GM19397 (cell line): Measurements from ENCODE around the gene RPS25.
"Not testable (repeated sequence)": the region's sequence is repeated elsewhere in the genome, so short reads cannot be mapped to it uniquely, and the experiment has no call there.

Source experiments
- ATAC-seq: cut with Tn5 transposase; IDR thresholded peaks from one replicate; pipeline ENCODE4 v1.9.1; 2021; ENCODE audit warnings: mild to moderate bottlenecking, moderate library complexity; ENCODE audit not compliant: unreplicated experiment

The RPS25 gene

DNA sequence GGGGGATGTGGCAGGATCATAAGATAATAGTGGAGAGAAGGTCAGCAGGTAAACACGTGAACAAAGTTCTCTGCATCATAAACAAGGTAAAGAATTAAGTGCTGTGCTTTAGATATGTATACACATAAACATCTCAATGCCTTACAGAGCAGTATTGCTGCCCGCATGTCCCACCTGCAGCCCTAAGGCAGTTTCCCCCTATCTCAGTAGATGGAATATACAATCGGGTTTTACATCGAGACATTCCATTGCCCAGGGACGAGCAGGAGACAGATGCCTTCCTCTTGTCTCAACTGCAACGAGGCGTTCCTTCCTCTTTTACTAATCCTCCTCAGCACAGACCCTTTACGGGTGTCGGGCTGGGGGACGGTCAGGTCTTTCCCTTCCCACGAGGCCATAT, 21.3 kb upstream of the RPS25 start:
- ATAC-seq: not testable (repeated sequence)

DNA sequence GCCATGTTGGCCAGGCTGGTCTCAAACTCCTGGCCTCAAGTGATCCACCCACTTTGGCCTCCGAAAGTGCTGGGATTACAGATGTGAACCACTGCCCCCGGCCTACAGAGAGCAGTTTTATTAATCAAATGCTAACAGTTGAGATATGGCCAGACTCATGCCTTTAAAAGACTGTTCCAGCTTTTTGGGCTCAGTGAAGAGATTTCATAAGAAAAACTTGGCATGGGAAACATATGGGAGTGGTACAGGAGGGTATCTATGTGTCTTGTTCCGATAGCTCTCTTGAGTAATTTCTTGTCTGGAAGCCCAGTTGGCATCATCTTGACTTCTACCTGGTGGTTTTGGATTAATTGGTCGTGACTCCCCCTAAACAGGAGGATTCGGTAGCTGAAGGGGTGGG, 20.7 kb upstream of the RPS25 start:
- ATAC-seq: no peak

DNA sequence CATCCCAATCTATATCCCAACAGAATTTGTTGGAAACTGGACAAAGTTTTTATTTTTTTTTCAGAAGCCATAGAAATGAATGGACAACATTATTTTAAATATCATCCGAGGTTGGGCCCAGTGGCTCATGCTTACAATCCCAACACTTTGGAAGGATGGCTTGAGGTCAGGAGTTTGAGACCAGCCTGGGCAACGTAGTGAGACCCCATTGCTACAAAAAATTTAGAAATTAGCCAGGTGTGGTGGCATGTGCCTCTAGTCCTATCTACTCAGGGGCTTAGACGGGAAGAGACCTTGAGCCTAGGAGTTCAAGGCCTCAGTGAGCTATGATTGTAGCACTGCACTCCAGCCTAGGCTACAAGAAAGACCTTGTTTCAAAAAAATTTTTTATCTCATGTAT, 16.7 kb upstream of the RPS25 start:
- ATAC-seq: no peak

DNA sequence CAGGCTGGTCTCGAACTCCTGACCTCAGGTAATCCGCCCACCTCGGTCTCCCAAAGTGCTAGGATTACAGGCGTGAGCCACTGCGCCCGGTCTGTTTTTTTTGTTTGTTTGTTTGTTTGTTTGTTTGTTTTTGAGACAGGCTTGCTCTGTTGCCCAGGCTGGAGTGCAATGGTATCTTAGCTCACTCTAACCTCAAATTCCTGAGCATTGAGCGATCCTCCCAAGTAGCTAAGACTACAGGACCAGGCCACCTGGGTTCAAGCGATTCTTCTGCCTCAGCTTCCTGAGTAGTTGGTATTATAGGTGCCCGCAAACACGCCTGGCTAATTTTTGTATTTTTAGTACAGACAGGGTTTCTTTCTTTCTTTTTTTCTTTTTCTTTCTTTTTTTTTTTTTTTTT, 15.3 kb upstream of the RPS25 start:
- not testable (repeated sequence) for ATAC-seq

DNA sequence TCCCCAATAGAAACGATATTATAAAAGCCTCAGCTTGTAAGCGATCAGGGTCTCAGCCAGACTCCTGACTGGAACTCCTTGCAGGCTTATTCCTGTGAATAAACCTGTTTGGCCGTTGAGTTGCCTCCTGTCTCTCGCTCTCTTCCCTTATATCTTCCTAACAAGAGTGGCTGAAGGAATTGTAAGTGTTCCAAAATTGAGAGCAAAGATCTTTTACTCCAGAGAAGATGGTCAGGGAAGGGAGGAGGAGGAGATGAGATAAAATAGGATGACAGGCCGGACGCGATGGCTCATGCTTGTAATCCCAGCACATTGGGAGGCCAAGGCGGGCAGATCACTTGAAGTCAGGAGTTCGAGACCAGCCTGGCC, 13.8 kb upstream of the RPS25 start:
- no peak for ATAC-seq

DNA sequence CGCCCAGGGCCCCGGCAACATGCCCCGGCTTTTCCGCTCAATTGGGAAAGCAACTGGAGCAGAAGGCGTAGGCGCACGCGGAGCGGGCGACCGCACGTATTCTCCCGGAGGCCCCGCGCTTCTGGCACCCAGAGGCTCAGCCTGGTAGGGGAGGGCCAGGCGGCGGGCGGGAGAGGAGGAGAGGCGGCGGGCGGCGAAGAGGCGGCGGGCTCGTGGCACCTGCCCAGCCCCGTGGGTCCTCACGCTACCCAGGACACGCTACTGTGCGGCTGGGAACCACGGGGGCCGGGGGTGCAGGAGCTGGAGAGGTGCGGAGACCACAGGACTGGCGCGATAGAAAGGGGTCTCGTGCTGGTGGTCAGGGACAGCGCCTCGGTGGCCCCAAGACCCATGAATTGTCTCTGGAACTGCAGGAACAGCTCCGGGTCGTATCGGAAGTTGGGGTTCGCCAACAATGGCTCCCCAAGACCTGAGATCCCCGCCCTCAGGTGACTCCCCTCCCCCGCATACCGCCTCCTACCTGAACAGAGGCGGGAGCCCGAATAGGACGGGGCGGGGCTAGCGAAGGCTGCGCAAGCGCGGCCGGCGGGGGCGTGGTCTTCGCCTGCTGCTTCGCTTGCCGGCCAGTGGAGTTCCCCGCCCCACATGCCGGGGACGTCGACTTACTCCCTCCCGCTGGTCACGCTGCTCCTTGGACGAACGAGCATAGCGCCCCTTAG, 12.3 kb upstream of the RPS25 start, which contains the start of gene SLC37A4:
TSS of gene SLC37A4 (minus strand) at position 549 of the 719 bp plus-strand sequence.
- ATAC-seq: peak; percentile 80

DNA sequence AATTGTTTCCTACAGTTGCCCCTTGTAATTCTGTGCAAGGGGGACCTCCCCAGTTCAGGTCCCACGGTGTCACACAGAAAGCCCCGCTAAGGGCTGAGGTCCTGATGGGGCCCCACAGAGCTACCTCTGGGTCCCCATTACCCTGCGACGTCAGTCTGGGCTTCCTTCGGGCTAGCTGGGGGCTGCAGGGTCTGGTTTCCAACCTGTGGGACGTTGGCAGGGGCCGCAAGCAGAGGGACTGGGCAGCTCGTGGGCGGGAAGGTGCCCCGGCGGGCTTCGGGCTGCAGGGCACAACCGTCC, 11.8 kb upstream of the RPS25 start:
- peak; percentile 17 for ATAC-seq

DNA sequence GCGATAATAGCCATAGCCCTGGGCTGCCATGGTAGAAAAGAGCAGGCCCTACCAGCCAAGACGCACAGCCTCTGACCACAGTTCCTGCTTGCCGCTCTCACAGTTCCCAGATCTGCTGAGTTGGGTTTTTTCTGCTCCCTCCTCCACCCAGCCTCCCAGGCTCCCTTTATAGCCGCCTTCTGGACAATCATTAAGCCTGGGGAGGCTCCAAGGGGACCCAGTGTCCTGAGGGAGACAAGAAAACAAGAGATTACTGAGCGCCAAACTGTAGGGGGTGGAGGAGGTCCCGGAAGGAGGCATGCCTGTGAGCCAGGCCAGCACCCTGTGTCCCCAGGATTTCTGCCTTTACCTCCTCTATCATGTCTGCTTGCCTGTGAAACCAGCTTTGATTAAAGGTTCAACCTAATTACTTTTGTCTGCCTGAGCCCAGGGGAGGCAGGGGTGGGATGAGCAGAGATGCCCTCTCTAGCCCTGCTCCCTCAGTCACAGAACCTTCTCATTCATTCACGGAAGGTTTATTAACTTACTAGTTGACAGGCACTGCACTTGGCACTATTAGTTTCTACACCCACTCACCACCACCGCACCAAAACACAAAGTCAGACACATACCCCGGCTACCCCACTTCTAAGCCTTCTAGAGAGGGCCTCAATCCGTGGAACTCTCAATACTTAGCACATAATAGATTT, 11.3 kb upstream of the RPS25 start:
- ATAC-seq: no peak

DNA sequence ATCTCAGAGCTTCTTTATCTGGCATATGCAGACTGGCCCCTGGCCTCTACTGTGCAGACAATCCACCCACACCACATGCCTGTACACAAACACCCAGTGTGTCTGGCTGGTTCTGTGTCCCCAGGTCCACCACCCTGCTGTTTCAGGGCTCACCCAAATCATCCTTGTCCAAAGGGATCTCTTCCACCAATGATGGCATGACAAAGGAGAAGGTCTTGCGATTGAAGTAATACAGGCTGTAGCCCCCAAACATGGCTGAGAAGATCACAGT, 10.9 kb upstream of the RPS25 start:
- no peak for ATAC-seq

DNA sequence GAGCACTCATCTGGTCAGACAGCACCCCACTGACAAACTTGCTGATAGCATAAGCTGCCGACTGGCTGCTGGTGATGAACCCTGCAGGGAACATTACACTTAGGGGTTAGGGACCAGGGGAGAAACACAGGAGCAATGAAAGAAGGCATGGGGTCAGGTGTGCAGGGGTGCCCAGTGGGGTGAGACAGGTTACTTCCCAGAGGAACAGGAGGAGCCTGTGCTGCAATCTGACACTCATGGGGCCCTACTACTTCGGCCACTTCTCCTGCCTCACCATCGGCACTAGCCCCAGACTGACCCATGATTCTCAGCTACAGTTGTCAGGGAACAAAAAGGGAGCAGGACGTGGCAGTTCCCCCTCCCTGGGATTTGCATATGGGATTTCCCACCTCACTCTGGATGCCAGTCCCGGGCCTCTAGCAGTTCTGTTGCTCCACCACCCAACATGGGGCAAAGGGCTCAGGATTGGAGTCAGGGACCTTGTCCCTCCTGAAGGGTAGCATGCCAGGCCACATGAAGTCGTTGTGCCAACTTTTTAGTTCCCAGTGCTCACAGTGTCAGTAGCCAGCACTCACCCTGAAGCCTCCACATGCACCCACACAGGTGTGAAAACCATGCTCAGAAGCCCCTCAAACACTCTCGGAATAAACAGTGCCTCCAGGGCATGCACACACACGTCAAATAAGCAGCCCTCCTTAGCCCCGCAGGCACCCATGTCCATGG, 10.4 kb upstream of the RPS25 start:
- ATAC-seq: no peak

DNA sequence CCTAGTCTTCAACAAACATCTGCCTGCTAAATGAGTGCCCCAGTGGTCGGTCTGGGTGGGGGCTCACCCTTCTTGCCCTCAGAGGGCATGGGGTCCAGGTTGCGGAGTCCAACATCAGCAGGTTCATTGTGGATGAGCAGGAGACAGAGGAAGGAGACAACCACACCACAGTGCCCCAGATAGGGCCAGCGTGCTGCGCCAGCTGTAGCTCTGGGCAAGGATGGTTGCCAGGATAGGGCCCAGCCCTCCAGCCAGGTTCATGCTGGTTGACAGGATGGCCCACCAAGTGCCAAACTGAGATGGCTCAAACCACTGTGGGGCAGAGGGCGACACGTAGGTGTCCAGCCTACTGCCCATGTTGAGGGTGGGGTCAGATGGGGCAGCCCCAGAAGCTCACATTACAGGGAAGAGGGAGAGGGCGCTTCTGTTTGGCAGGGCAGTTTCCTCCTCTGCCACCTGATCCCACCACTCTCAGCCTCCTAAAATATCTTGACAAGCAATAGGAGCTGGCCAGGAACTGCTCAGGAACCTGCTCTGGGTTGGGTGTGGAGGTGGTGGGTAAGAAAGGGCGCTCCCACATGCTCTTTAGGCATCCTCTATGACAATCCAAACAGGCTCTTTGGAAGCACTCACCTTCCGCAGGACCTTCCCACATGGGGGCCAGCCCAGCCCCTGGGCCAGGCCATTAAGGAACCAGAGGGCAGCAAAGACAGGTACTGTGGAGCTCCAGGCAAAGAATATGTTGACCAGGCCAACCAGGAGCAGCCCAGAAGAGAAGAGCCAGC, 9.6 kb upstream of the RPS25 start:
- ATAC-seq: no peak

DNA sequence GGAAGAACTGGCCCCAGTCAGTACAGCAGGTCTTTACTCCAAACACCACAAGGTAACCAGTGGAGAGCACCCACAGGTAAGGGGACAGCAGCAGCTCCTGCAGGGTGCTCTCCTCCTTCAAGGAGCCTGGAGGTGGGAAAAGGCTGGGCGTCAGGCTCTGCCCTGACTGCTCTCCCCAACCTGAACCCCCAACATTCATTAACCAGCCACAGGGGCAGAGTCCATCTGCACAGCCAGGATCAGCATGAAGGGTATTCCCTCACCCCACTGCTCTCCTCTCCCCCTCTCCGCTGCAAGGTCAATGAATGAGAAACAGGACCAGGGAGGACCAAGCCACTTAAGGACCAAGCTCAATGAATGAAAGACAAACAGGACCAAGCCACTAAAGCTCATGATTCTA, 8.8 kb upstream of the RPS25 start:
- no peak for ATAC-seq

DNA sequence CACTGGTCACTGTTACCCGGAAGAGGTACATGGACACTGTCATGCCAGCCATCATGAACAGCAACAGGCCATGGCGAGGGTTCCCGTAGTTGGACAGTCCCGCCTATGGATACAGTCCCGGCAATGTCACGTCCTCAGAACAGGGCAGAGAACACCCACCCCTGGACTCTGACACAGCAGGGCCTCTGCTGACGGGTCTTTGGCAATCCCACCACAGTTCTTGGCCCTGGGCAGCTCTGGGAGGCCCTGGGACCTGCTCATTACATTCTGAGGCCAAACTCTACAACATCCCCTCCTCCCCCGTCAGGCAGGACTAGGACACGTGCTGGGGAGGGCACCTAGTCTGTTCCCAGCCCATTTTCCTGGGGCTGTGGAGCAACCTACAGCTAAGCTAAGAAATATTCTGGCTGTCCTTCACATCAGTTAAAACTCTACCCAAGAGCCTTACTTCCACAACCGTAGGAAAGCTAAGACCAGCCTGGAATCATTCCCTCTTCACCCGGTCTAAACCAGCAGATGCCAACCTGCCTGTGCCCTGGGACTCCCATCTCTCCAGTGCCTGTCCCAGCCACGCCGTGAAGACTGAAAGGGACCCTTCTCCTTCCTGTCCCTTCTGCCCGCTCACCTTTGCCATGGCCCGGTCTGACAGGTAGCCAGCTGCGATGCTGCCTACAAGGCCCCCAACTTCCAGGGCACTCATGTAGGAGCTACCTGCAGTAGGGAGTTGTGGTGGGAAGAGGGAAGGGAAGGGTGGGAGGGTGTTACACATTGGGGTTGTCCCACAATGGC, 8.0 kb upstream of the RPS25 start:
- ATAC-seq: no peak

DNA sequence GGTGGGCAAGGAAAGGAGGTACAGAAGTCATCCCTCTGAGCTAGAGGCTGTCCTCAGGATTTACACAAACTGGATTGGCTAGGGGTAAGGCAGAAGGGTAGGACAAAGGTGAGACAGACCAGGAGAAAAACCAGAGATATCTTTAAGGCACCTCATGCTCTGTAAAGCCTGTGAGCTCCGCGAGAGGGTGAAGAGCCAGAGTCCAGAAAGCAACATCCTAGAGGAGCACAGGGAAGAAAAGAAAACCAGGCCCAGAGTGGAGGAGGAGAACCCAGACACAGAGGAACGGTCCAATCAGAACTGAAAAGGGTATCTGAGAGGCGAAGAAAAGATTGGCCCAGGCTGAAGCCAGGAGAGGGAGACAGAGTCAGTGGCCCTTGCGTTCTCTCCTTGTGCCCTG, 7.4 kb upstream of the RPS25 start:
- no peak for ATAC-seq

DNA sequence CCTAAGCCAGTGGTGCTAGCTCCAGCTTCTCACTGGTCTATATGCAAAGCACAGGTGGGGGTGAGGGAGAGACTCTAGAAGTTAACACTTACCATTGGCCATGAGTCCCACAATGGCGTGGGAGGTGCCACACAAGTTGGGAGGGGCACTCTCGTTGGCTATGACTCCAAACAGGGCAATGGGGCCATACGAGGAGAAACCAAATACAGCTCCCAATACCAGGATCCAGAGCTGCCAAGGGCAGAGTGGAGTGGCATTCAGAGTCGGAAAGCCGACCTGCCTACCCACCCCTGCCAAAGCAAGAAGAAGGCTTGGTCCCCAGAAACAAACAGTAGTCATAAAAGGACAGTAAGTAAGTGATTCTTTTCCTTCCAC, 6.9 kb upstream of the RPS25 start:
- ATAC-seq: no peak

DNA sequence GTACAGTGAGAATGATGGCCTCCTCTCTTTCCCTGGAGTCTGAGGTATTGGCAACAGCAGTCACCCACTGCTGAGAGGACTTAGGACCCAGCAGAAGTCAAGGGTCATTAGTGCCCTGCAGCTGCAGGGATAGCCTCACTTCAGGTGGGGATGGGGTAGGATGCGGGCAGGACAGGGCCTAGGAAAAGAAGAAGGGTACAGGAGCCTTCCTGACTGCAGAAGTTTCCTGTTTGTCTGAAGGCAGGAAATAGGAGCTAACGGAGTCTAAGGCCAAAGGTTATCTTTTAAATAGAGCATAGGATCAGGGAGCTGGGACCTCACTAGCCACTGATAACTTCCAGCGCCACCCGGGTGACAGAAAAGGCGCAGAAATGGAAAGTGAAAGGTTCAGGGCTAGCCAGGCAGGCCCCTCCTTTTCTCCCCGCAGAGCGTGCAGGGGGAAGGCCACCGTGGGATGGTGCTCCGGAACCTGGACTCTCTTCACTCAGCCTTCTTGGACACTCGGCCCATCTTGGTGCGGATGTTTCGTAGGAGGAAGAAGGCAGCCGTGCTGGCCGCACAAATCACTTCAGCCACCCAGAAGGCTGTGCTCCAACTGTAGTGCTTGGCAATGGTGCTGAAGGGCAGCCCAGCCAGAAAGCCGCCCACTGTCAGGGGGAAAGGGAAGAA, 6.4 kb upstream of the RPS25 start:
- no peak for ATAC-seq

DNA sequence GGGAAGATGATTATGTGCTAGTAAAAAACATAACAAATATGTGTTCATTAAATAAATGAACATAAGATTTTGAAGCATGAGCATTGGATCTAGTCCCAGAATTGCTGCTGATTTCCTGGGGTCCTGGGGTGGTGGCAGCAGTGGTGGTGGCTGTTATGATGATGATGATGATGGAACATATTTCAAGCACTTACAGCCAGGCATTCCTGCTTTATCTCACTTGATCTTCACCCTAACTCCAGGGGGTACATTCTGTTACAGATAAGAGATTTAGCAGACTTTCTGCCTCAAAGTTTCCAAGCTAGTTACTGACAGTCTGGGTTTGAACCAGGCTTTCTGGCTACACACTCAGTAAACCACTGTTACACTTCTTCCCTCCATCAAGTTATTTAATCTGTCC, 5.6 kb upstream of the RPS25 start:
- no peak for ATAC-seq

DNA sequence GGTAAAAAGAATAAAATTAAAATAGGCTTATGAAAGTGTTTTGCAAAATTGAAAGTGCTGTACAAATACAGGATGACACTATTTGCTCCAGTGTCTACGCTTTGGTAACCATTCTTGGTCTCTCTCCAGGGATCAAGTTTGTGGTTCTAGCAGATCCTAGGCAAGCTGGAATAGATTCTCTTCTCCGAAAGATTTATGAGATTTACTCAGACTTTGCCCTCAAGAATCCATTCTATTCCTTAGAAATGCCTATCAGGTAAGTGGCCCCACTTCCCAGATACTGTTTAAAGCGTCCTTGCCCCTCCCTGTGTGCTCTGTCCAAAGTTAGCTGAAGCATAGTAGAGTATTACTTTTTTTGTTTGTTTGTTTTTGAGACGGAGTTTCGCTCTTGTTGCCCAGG, 3.5 kb upstream of the RPS25 start:
- ATAC-seq: no peak

DNA sequence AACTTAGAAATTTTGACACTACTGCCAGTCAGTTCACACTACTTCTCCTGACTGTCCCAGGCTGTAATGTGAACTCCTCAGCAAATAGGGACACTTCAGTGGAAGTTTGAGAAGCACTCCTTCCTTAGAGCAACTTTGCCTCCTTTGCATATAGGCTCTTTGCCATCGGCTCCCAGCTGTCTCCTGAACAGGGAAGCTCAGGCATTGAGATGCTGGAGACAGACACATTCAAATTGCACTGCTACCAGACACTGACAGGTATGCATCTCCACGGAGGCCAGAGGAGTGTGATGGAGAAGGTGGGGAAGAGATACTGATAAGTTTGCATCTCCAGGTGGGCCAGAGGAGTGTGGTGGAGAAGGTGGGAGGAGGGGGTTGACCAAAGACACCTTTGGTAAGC, 1.9 kb upstream of the RPS25 start:
- no peak for ATAC-seq

DNA sequence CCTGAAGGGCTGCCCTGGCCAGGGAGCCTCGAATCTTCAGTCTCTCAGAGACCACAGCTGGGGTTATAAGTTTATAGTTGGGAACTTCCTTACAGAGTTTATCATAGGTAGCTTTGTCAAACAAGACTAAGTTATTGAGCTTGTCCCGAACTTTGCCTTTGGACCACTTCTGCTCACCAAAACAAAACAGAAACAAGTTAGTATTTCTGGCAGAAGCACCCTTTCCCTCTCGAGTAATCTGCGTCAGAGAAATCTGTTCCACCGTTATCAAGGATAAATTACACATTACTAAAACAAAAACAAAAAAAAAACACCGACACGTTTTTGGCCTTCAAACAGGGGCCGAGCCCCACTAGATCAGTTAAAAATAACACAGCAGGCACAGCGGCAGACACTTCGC, 766 bp downstream of the RPS25 start:
- ATAC-seq: not testable (repeated sequence)
